Endodermal cell (in vitro differentiated cells): ENCODE data around the gene SFXN5. TPM values are rescaled to one million over a fixed set of nuclear protein-coding genes. Genes with fewer than 3 reads are reported as not detected.

ENCODE experiments used
- DNase-seq: peaks from one replicate; pipeline ENCODE4 v3.0.0-alpha.2; 2017
- H3K27ac ChIP-seq: 2 replicates; pipeline ENCODE4 v1.5.1; 2013; ENCODE audit warnings: mild to moderate bottlenecking, low read depth, low read length, moderate library complexity
- H3K27me3 ChIP-seq: 2 replicates; pipeline ENCODE4 v1.6.1; 2013; ENCODE audit warnings: mild to moderate bottlenecking, low read length, moderate library complexity; ENCODE audit not compliant: insufficient read depth, control insufficient read depth, poor library complexity, severe bottlenecking
- H3K36me3 ChIP-seq: 2 replicates; pipeline ENCODE4 v1.7.0; 2013; ENCODE audit warnings: mild to moderate bottlenecking, low read length, moderate library complexity; ENCODE audit not compliant: control insufficient read depth, insufficient read depth
- H3K4me1 ChIP-seq: one replicate; pipeline ENCODE4 v1.7.0; 2013; ENCODE audit warnings: low read length; ENCODE audit not compliant: control insufficient read depth, insufficient read depth
- H3K4me3 ChIP-seq: 2 replicates; pipeline ENCODE4 v1.5.1; 2013; ENCODE audit warnings: mild to moderate bottlenecking, low read length, moderate library complexity
- H3K9ac ChIP-seq: 2 replicates; pipeline ENCODE4 v1.6.1; 2013; ENCODE audit warnings: mild to moderate bottlenecking, low read length, moderate library complexity; ENCODE audit not compliant: poor library complexity, severe bottlenecking; ENCODE audit errors: extremely low read depth
- H3K9me3 ChIP-seq: 2 replicates; pipeline ENCODE4 v1.6.1; 2013; ENCODE audit warnings: mild to moderate bottlenecking, low read length, moderate library complexity; ENCODE audit not compliant: control insufficient read depth
- H3K27ac Mint-ChIP-seq: 2 replicates; pipeline ENCODE4 v1.8.0; 2020; ENCODE audit warnings: mixed read lengths
- H3K27me3 Mint-ChIP-seq: 2 replicates; pipeline ENCODE4 v1.8.0; 2021; ENCODE audit warnings: mild to moderate bottlenecking, mixed read lengths; ENCODE audit not compliant: insufficient read depth
- H3K36me3 Mint-ChIP-seq: 2 replicates; pipeline ENCODE4 v1.8.0; 2020; ENCODE audit warnings: low read depth, mixed read lengths
- H3K4me1 Mint-ChIP-seq: 2 replicates; pipeline ENCODE4 v1.8.0; 2020; ENCODE audit warnings: mixed read lengths
- H3K4me3 Mint-ChIP-seq: 2 replicates; pipeline ENCODE4 v1.8.0; 2020; ENCODE audit warnings: mild to moderate bottlenecking, moderate library complexity, mixed read lengths
- H3K9me3 Mint-ChIP-seq: 2 replicates; pipeline ENCODE4 v1.8.0; 2020; ENCODE audit warnings: mild to moderate bottlenecking, mixed read lengths
- WGBS, 2 experiments: methylation state at CpG; one replicate each; pipeline versions ENCODE4 v1.1.5 to v1.1.7; 2013; ENCODE audit warnings: missing lambda C conversion rate in 2 of 2, mixed read lengths in 1 of 2; ENCODE audit not compliant: insufficient coverage in 1 of 2, insufficient read length in 1 of 2; 5-methylcytosine and 5-hydroxymethylcytosine counted together
- total RNA-seq, 2 donors: library from RNA; stranded (reverse); fragmentation: NEBNext Ultra II Directional in 1 of 2; extraction: Animal tissue kit (Norgen Biotek cat#: 25700) in 1 of 2; gene quantifications; 2 replicates in 1 of 2; 3 replicates in 1 of 2; pipeline ENCODE4 v1.2.1, GENCODE V29; 2021
- TF ChIP-seq, protein P1 (sequence below): fragments of 200-600 bp; sonication (generic); conservative IDR thresholded peaks from 2 replicates; pipeline ENCODE4 v1.5.0; 2021; ENCODE audit warnings: antibody characterized with exemption, mild to moderate bottlenecking

Gene SFXN5
- total RNA-seq, 2 donors from 2014 or later: 30.7 to 32.8 TPM

DNA sequence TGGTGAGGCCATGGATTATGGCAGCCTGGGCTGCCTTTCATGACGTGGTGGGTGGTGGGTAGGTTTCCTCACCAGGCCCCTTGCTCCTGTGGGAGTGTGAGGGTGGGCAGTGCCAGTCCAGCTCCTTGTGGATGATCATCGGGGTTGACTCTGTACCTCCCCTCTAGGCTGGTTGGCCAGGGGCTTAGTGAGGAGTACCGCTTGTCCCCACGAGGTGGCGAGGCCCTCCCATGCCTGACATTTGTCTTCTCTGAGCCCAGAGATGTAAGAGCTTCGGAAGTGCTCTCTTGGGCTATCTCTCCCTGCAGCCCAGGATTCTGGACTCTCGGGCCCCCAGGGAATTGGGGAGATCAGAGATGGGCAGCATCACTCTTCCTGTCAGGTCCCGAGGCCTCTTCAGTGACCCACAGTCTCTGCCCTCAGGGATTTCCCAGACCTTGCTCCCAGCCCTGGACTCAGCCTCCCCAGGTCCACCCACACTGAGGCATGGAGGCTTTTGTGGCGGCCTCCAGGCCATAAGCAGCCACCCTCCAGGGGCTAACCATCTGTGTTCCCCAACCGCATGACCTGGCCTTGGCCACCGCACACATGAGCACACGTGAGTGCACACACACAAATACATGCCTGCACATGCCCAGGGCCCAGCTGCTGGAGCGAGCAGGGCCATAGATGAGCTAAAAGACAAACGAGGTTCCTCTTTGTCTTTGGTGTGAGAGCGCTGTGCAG, 177.8 kb downstream of the SFXN5 start:
- Mint-ChIP-seq H3K27me3 (peaks cover 55% of the 10 kb centered on the region), H3K4me3 (no peak overlapping the region), H3K4me1 (peaks cover 8% of the 10 kb centered on the region), H3K27ac (no peak overlapping the region), H3K9me3 (no peaks in the 10 kb centered on the region), H3K36me3 (no peaks in the 10 kb centered on the region)
- Histone ChIP-seq H3K27ac (no peak overlapping the region), H3K9ac (no peak overlapping the region), H3K4me3 (no peak overlapping the region), H3K9me3 (no peaks in the 10 kb centered on the region), H3K4me1 (peaks cover 3% of the 10 kb centered on the region), H3K36me3 (no peaks in the 10 kb centered on the region), H3K27me3 (peaks cover 47% of the 10 kb centered on the region)
- WGBS, 2 experiments: 53 to 56% methylated on average over 9 to 15 of the region's 15 CpGs
- TF ChIP-seq, protein P1, sequence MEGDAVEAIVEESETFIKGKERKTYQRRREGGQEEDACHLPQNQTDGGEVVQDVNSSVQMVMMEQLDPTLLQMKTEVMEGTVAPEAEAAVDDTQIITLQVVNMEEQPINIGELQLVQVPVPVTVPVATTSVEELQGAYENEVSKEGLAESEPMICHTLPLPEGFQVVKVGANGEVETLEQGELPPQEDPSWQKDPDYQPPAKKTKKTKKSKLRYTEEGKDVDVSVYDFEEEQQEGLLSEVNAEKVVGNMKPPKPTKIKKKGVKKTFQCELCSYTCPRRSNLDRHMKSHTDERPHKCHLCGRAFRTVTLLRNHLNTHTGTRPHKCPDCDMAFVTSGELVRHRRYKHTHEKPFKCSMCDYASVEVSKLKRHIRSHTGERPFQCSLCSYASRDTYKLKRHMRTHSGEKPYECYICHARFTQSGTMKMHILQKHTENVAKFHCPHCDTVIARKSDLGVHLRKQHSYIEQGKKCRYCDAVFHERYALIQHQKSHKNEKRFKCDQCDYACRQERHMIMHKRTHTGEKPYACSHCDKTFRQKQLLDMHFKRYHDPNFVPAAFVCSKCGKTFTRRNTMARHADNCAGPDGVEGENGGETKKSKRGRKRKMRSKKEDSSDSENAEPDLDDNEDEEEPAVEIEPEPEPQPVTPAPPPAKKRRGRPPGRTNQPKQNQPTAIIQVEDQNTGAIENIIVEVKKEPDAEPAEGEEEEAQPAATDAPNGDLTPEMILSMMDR: peak; percentile 83
- peak; percentile 94 for DNase-seq

DNA sequence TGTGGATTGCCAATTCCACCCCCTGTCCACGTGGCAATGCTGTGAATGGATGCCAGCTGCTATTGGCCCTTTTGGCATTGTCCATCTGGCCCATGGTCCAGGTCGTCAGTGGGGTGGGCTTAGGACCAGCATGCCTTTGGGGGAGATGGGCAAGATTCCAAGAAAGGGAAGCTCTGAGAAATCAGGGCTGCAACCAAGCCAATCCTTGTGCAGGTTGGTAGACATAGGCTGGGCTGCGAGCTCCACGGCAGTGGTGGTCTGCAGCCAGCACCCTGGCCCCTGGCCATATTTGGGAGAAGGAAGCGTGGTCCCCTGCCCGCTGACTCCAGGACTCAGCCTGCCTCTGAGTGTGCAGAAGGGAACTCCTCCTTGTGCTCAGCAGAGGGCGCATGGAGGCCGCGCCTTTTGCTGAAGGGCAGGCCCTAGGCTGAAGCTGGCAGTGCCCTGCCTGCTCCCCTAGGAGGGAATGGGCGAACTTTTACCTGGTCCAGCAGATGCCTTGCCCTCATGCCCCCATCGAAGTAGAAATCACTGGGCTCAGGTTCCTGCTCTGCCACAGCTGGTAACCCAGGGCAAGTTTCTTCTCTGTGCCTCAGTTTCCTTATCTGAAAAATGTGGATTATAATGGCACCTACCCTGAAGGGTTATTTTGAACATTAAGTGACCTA, 178.9 kb downstream of the SFXN5 start:
- peak; percentile 87 for DNase-seq
- H3K27me3 Mint-ChIP-seq: peaks cover 46% of the 10 kb centered on the region
- Histone ChIP-seq H3K4me1 (peaks cover 3% of the 10 kb centered on the region), H3K4me3 (no peak overlapping the region), H3K9ac (no peak overlapping the region), H3K27ac (no peak overlapping the region), H3K36me3 (no peaks in the 10 kb centered on the region), H3K27me3 (peaks cover 51% of the 10 kb centered on the region), H3K9me3 (no peaks in the 10 kb centered on the region)
- no peaks in the 10 kb centered on the region for H3K36me3 Mint-ChIP-seq
- no peak overlapping the region for H3K27ac Mint-ChIP-seq
- WGBS, 2 experiments: 16 to 22% methylated on average over 10 to 11 of the region's 11 CpGs
- H3K4me3 Mint-ChIP-seq: no peak overlapping the region
- TF ChIP-seq, protein P1: peak; percentile 85
- H3K9me3 Mint-ChIP-seq: no peaks in the 10 kb centered on the region
- peaks cover 5% of the 10 kb centered on the region for H3K4me1 Mint-ChIP-seq

Other genes with a start within 250 kb of the SFXN5 start
- 10 to 100 TPM; 51.3 to 68.9 TPM for gene EXOC6B, start 245.7 kb downstream of the SFXN5 start, total RNA-seq
- 10 to 100 TPM; 13.7 to 15.2 TPM for gene SPR, start 184.3 kb downstream of the SFXN5 start, total RNA-seq
- gene EMX1, start 154.2 kb downstream of the SFXN5 start, total RNA-seq: 1 to 10 TPM in 1 of 2 donors, under 1 TPM in 1; 0.35 to 1.1 TPM
- 10 to 100 TPM; 12.1 to 17.3 TPM for gene RAB11FIP5, start 41.2 kb upstream of the SFXN5 start, total RNA-seq
- not detected for gene NOTO, start 130.9 kb upstream of the SFXN5 start, total RNA-seq
- 10 to 100 TPM; 34.9 to 35.4 TPM for gene SMYD5, start 142.5 kb upstream of the SFXN5 start, total RNA-seq
- 10 to 100 TPM in 1 of 2 donors, 1 to 10 TPM in 1; 8.8 to 10.2 TPM for gene PRADC1, start 161.5 kb upstream of the SFXN5 start, total RNA-seq
- gene CCT7, start 162.6 kb upstream of the SFXN5 start, total RNA-seq: 100 to 1,000 TPM; 347 to 391 TPM
- 10 to 100 TPM in 1 of 2 donors, 1 to 10 TPM in 1; 9.0 to 11.2 TPM for gene FBXO41, start 212.8 kb upstream of the SFXN5 start, total RNA-seq
- under 1 TPM in 1 of 2 donors, not detected in 1; 0.15 TPM for gene EGR4, start 221.8 kb upstream of the SFXN5 start, total RNA-seq